Posterior vena cava (tissue), 2 donors: ENCODE results near the gene IGSF9. TPM values are rescaled to one million over a fixed set of nuclear protein-coding genes. Genes with fewer than 3 reads are reported as not detected.

ENCODE experiments used
- DNase-seq: peaks from one replicate; pipeline ENCODE4 v3.0.0-alpha.2; 2020; ENCODE audit warnings: low spot score
- intact Hi-C, 2 donors: fragments of 100-400 bp; cut with DNase I; formaldehyde crosslinking; loops; one replicate each; pipeline versions ENCODE4 v1.14.1 to v1.14.2; 2022 to 2023
- long read RNA-seq, 2 donors: library from polyadenylated mRNA; unstranded; transcript quantifications; one replicate each; pipeline ENCODE4 v2.0.0, GENCODE V29; 2020 to 2021
- total RNA-seq, 2 donors: library from RNA; stranded (reverse); fragmentation: NEBNext Ultra II Directional; extraction: Animal tissue kit (Norgen Biotek cat#: 25700); gene quantifications; one replicate each; pipeline ENCODE4 v1.2.1, GENCODE V29; 2021
- donor health status: DM: yes; HTN: yes; CAD: no.
- donor health status: DM: yes; HTN: yes; CAD: no.

IGSF9 gene
- total RNA-seq: under 1 TPM; 0.10 to 0.42 TPM
- long read RNA-seq, donor 1: 0 reads
- long read RNA-seq, donor 2: 0 reads

GRCh38 chr1:159945483-159946241, at the start of gene IGSF9:
IGSF9 (minus strand) TSS chr1:159945613; CDS start chr1:159943454, 2,159 bp downstream.
- intact Hi-C loops: no loop called here
- DNase-seq: peak; percentile 90

DNA sequence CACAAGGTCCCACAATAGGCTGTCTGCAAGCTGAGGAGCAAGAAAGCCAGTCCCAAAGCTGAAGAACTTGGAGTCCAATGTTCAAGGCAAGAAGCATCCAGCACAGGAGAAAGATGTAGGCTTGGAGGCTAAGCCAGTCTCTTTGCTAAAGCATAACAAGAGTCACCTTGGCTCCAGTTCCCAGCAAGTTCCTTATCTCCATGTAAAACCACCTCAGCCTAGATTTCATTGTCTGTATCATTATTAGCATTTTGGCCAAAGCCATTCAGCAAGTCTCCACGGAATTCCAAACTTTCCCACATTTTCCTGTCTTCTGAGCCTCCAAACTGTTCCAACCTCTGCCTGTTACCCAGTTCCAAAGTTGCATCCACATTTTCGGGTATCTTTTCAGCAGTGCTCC, 49.5 kb upstream of the IGSF9 start:
- DNase-seq: no peak
- intact Hi-C loops: no loop called here

GRCh38 chr1:159993911-159994310, 48.5 kb upstream of the IGSF9 start:
- no peak for DNase-seq
- intact Hi-C loops: no loop called here

GRCh38 chr1:159992161-159992560, 46.7 kb upstream of the IGSF9 start:
- intact Hi-C loops: no loop called here
- DNase-seq: no peak

- intact Hi-C loops: no loop called here
- DNase-seq: no peak
These were observed 46.1 kb upstream of the IGSF9 start for GRCh38 chr1:159991513-159991912.

GRCh38 chr1:159990005-159990404, 44.6 kb upstream of the IGSF9 start:
- intact Hi-C loops: no loop called here
- DNase-seq: no peak

- DNase-seq: no peak
- intact Hi-C loops: loop anchor here in 1 of 2 donors (10.0 kb wide), 1 partner anchor 445 kb away; no protein-coding TSS in a partner anchor
These were observed 44.2 kb upstream of the IGSF9 start for GRCh38 chr1:159989581-159989980.

DNA sequence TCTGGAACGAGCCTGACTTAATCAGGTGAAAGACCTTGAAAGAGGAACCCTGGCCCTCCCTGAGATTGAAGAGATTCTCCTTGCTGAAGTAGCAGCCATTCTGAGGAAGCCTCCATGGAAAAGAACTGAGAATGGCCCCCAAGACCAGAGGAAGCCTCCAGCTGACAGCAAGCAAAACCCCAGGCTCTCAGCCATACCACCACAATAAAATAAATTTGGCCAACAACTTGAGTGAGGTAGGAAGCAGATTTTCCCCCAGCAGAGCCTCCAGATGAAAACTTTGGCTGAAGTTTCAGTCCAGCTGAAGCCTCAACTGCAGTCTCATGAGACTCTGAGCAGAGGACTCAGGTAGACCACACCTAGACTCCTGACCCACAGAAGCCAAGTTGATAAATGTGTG, 42.6 kb upstream of the IGSF9 start:
- intact Hi-C loops: loop anchor here in 1 of 2 donors (10.0 kb wide), 1 partner anchor 443 kb away; no protein-coding TSS in a partner anchor
- DNase-seq: no peak

DNA sequence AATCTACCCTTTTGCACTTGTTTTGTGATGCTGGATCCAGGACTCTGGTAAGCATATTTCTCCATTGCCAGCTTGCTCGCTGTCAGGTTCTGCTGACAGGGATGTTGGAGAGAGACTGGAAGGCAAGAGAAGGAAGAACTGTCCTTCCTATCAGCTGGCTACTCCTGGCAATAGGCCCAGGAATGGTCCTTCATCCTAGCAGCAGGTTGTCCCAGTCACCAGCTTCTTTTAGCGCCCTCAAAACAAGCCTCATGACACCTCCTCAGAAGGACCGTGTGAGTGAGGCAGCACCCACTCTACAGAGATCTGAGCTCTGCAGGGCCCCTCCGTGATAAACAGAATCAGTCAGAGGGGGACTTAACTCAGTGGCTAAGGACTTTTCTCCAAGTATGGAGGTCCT, 41.8 kb upstream of the IGSF9 start:
- DNase-seq: no peak

GRCh38 chr1:159986531-159986930, 41.1 kb upstream of the IGSF9 start:
- DNase-seq: no peak
- intact Hi-C loops: loop anchor here in 1 of 2 donors (10.0 kb wide), 1 partner anchor 442 kb away; no protein-coding TSS in a partner anchor

More for the DNA sequence above, 41.8 kb upstream of the IGSF9 start:
- intact Hi-C loops: loop anchor here in 1 of 2 donors (10.0 kb wide), 1 partner anchor 442 kb away; no protein-coding TSS in a partner anchor

DNA sequence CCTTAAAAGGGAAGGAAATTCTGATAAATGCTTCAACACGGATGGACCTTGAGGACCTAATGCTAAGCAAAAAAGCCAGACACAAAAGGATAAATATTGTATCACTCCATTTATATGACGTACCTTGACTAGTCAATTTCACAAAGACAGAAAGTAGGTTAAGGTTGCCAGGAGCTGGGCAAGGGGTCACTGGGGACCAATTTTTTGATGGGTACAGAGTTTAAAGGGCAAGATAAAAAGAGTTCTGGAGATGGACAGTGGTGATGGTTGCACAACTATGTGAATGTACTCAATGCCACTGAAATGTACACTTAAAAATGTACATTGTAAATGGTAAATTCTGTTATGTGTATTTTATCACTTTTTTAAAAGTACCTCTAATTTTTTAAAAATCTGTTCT, 40.7 kb upstream of the IGSF9 start:
- intact Hi-C loops: loop anchor here in 1 of 2 donors (10.0 kb wide), 1 partner anchor 441 kb away; no protein-coding TSS in a partner anchor
- DNase-seq: no peak

GRCh38 chr1:159985473-159985872, 40.1 kb upstream of the IGSF9 start:
- DNase-seq: no peak
- intact Hi-C loops: loop anchor here in 1 of 2 donors (10.0 kb wide), 1 partner anchor 441 kb away; no protein-coding TSS in a partner anchor

GRCh38 chr1:159983681-159984080, 38.3 kb upstream of the IGSF9 start:
- no peak for DNase-seq

GRCh38 chr1:159982280-159982679, 36.9 kb upstream of the IGSF9 start:
- DNase-seq: no peak
- intact Hi-C loops: loop anchor here in 1 of 2 donors (5.0 to 10.0 kb wide), 2 partner anchors 437 to 1950 kb away; no protein-coding TSS in a partner anchor

More at GRCh38 chr1:159983681-159984080, 38.3 kb upstream of the IGSF9 start:
- intact Hi-C loops: loop anchor here in 1 of 2 donors (5.0 to 10.0 kb wide), 2 partner anchors 439 to 1951 kb away; no protein-coding TSS in a partner anchor

GRCh38 chr1:159981351-159982055, 36.1 kb upstream of the IGSF9 start:
- DNase-seq: no peak
- intact Hi-C loops: loop anchor here in 1 of 2 donors (5.0 to 10.0 kb wide), 2 partner anchors 437 to 1949 kb away; no protein-coding TSS in a partner anchor

GRCh38 chr1:159980786-159981185, 35.4 kb upstream of the IGSF9 start:
- no peak for DNase-seq
- intact Hi-C loops: loop anchor here in 1 of 2 donors (5.0 to 10.0 kb wide), 2 partner anchors 436 to 1948 kb away; no protein-coding TSS in a partner anchor

DNA sequence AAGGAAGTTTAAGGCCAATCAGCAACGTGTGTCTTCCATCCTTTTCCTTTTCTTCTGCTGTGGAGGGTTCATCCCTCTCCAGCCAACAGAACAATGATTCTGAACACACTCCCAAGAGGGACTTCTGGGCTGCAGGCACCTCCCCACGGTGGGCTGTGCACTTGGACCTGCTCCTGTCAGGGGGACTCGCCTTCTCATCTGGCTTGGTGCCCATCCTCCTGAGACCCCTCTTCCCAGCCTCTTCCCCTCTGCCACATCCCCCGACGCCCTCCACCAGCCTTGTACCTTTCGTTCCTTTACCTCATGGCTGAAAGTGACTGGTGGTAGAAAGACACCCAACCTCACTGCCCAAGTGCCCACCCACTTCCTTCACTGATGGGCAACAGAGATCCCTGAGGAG, 34.7 kb upstream of the IGSF9 start:
- intact Hi-C loops: loop anchor here in 1 of 2 donors (5.0 to 10.0 kb wide), 2 partner anchors 435 to 1948 kb away; no protein-coding TSS in a partner anchor
- DNase-seq: no peak

GRCh38 chr1:159979257-159979656, 33.8 kb upstream of the IGSF9 start:
- no peak for DNase-seq
- intact Hi-C loops: no loop called here

- intact Hi-C loops: no loop called here
- no peak for DNase-seq
These were observed 32.6 kb upstream of the IGSF9 start for GRCh38 chr1:159978107-159978398.
